Measurements from ENCODE around the gene DDX28.

DNA sequence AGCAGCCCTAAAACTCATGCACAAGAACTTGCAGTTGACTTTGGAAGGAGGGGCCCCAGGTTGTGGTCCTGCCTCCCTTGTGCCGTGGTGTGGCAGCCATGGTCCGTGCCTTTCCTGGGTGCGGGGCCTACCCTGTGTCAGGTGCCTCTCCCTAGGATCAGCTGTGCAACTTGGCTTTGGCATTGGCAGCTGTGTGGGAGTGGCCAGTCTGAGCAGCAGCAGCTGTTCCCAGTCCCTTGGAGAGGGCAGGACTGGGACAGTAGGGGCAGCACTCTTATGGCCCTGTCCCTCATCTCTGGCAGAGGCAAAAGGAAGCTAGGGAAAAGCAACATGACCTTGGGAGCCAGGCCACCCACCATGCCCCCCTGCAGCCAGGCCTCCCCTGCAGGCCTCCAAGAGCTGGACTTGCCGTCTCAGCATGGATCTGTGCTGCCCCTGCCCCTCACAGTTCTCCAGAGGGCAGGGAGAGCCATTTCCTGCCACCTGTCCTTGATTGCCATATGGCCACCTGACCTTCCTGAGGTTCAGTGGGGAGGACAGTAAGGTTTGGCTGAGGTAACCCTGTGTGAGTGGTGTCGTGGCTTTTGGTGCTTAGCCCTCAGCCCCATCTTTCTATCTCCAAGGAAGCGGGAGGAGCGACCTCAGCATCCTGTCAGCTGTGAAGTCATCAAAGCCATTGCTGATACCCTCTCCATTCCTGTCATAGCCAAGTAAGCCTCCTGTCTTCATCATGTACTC lies 46.6 kb upstream of the DDX28 start:
- no peak for TF ChIP-seq POLR2A (IDR thresholded peaks at IDR 0.05; ENCODE audit: extremely low read depth, insufficient read length)
- TF ChIP-seq, protein P1, sequence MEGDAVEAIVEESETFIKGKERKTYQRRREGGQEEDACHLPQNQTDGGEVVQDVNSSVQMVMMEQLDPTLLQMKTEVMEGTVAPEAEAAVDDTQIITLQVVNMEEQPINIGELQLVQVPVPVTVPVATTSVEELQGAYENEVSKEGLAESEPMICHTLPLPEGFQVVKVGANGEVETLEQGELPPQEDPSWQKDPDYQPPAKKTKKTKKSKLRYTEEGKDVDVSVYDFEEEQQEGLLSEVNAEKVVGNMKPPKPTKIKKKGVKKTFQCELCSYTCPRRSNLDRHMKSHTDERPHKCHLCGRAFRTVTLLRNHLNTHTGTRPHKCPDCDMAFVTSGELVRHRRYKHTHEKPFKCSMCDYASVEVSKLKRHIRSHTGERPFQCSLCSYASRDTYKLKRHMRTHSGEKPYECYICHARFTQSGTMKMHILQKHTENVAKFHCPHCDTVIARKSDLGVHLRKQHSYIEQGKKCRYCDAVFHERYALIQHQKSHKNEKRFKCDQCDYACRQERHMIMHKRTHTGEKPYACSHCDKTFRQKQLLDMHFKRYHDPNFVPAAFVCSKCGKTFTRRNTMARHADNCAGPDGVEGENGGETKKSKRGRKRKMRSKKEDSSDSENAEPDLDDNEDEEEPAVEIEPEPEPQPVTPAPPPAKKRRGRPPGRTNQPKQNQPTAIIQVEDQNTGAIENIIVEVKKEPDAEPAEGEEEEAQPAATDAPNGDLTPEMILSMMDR (IDR thresholded peaks at IDR 0.05; ENCODE audit: low read depth, low read length) = no peak
- TF ChIP-seq MYC (IDR thresholded peaks at IDR 0.05; ENCODE audit: low read depth, low read length) = no peak
- no peak for TF ChIP-seq MAX (IDR thresholded peaks at IDR 0.05; ENCODE audit: low read depth, low read length)

Data from NB4 (cell line).